ENCODE results near the gene KLHL30.

GRCh38 chr2:238150686-238151085 lies 12.2 kb downstream of the KLHL30 start:
- TF ChIP-seq CTCF (optimal IDR thresholded peaks at IDR 0.05 in 1 of 3, IDR thresholded peaks at IDR 0.05 in 1 of 3, conservative IDR thresholded peaks at IDR 0.05 in 1 of 3; ENCODE audit: extremely low read depth in 1 of 3, insufficient read depth in 2 of 3, low read length in 3 of 3) = no peak
- TF ChIP-seq EZH2 (IDR thresholded peaks at IDR 0.05; ENCODE audit: low read length) = no peak
